Measurements from ENCODE around the gene ADCY2.

The ADCY2 gene

DNA sequence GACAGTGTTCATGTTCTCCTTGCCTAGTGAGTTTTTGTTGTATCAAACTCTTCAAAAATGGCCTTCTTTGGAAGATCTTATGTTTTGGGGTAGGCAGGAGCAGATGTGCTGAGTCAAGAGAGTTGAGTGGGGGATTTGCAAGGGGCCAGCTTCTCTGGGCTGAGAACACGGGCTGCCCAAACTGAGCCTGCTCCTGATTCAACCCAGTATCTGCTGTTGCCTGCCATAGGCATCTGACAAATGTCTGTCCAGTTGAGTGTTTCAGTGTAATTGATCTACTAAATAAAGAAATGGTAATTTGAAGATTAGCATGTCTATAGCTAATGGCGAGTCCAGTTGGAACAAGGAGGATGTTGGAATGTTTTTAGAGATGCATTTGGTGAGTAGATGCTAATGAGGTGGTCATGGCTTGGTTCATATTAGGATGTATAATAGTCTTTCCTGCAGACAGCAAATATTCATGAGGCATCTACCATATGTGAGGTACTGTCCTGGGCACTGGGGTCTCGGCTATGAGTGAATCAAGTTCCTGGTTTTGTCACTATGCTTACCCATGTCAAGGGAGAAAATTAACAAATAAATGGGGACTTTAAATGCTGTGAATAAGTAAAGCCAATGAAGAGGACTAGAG, 119.5 kb downstream of the ADCY2 start:
- no peak overlapping the region for H3K27ac ChIP-seq
- intact Hi-C loops (cut with DNase I; ENCODE audit: low total_unique reads), result no loop called here
- H3K4me3 ChIP-seq, result no peak overlapping the region
- TF ChIP-seq, protein P1, sequence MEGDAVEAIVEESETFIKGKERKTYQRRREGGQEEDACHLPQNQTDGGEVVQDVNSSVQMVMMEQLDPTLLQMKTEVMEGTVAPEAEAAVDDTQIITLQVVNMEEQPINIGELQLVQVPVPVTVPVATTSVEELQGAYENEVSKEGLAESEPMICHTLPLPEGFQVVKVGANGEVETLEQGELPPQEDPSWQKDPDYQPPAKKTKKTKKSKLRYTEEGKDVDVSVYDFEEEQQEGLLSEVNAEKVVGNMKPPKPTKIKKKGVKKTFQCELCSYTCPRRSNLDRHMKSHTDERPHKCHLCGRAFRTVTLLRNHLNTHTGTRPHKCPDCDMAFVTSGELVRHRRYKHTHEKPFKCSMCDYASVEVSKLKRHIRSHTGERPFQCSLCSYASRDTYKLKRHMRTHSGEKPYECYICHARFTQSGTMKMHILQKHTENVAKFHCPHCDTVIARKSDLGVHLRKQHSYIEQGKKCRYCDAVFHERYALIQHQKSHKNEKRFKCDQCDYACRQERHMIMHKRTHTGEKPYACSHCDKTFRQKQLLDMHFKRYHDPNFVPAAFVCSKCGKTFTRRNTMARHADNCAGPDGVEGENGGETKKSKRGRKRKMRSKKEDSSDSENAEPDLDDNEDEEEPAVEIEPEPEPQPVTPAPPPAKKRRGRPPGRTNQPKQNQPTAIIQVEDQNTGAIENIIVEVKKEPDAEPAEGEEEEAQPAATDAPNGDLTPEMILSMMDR (IDR thresholded peaks at IDR 0.05), result no peak
- H3K36me3 ChIP-seq, result no peaks in the 10 kb centered on the region
- H3K4me1 ChIP-seq, result no peaks in the 10 kb centered on the region
- no peaks in the 10 kb centered on the region for H3K9me3 ChIP-seq
- no peak for DNase-seq
- no peaks in the 10 kb centered on the region for H3K27me3 ChIP-seq

DNA sequence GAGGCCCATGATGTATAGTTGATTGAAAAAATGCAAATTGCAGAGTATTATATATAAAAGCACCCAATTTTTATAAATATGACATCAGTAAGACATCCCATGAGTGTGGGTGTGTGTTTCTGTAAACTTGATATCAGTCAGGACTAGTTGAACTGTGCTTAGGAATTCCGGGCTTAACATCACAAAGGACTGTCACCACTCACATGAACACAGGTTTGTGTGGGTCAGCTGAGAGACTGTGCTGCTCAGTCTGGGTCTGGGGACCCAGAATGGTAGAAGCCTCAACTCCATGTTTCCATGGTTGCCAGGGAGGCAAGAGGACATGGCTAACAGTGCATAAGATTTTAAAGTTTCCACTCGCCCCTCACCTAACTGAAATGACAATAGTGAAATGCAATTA, 120.3 kb downstream of the ADCY2 start:
- H3K27me3 ChIP-seq, result no peaks in the 10 kb centered on the region
- H3K4me3 ChIP-seq, result no peak overlapping the region
- H3K27ac ChIP-seq, result no peak overlapping the region
- H3K4me1 ChIP-seq, result no peaks in the 10 kb centered on the region
- DNase-seq, result no peak
- no peaks in the 10 kb centered on the region for H3K36me3 ChIP-seq
- TF ChIP-seq, protein P1 (IDR thresholded peaks at IDR 0.05), result no peak
- H3K9me3 ChIP-seq, result no peaks in the 10 kb centered on the region
- intact Hi-C loops (cut with DNase I; ENCODE audit: low total_unique reads), result no loop called here

DNA sequence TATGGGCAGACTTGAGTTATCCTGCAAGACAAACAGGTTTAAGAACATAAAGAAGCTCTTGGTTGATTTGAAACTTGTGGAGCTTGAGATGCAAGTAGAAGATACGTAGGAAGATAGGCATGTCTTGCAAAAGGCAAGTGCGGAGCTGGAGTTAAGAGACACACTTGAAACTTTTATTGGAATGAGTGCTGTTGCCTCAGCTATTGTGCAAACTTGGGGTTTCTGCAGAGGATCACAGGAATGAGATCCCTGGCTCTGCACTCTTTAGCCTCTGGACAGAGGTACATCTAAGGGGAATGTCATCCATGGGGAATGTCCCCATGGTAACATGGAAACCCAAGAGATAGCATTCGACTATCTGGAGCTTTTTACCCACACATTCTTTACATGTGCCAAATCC, 121.1 kb downstream of the ADCY2 start:
- Histone ChIP-seq H3K27ac (no peak overlapping the region), H3K36me3 (peaks cover 0 to 6% (median 0%) of the 10 kb centered on the region in 3 donors), H3K9me3 (no peaks in the 10 kb centered on the region), H3K4me3 (no peak overlapping the region), H3K4me1 (no peaks in the 10 kb centered on the region), H3K27me3 (no peaks in the 10 kb centered on the region)
- TF ChIP-seq, protein P1 (IDR thresholded peaks at IDR 0.05), result no peak
- no peak for DNase-seq
- intact Hi-C loops (cut with DNase I; ENCODE audit: low total_unique reads), result no loop called here

DNA sequence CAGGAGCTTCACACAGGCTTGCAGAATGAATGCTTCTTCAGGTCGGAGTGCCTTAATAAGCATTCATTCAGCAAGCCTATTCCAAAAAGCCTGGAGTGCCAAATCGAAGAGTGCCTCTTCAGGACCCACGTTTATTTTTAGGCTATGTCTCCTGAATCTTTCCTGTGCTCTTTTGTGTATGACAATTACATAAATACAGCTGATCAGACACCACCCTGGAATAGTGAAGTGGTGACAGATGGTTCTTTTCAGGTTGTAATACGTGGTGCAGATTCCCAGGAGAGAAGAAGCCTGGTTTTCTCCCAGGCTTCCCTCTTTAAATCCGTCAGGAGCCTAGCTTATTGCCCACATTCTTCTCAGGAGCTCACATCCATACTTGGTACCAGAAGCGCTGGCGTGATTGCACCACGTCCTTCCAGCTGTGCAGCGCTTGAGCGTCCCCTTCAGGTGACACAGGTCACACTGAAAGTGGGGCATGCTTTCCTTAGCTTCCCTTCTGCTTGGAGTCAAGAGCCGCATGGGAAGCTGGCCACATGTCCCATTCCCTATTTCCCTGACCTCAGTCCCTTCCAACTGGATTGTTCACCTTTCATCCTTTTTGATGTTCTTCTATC, 123.1 kb downstream of the ADCY2 start:
- no peaks in the 10 kb centered on the region for H3K27me3 ChIP-seq
- TF ChIP-seq, protein P1 (IDR thresholded peaks at IDR 0.05), result no peak
- intact Hi-C loops (cut with DNase I; ENCODE audit: low total_unique reads), result no loop called here
- H3K9me3 ChIP-seq, result no peaks in the 10 kb centered on the region
- no peak overlapping the region for H3K27ac ChIP-seq
- no peaks in the 10 kb centered on the region for H3K4me1 ChIP-seq
- DNase-seq, result no peak
- peaks cover 0 to 7% (median 0%) of the 10 kb centered on the region in 3 donors for H3K36me3 ChIP-seq
- H3K4me3 ChIP-seq, result no peak overlapping the region

DNA sequence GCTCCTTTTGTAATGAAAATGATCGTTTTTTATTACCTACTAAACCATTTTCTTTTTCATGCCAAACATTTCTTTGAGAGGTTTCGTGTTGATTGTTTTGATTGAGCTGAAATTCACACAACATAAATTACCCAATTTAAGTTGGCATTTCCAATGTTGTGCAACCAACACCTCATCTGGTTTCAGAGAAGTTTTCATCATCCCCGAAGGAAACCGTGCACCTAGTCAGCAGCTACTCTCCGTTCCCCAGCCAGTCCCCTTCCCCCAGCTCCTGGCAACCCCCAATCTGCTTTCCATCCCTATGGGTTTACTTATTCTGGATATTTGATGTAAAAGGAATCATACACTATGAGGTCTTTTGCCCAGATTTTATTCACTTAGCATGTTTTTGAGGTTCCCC, 123.6 kb downstream of the ADCY2 start:
- no peaks in the 10 kb centered on the region for H3K27me3 ChIP-seq
- intact Hi-C loops (cut with DNase I; ENCODE audit: low total_unique reads), result no loop called here
- TF ChIP-seq, protein P1 (IDR thresholded peaks at IDR 0.05), result no peak

More for the DNA sequence above, 123.6 kb downstream of the ADCY2 start:
- H3K36me3 ChIP-seq, result peaks cover 0 to 7% (median 0%) of the 10 kb centered on the region in 3 donors
- no peaks in the 10 kb centered on the region for H3K4me1 ChIP-seq
- DNase-seq, result no peak
- H3K27ac ChIP-seq, result no peak overlapping the region
- H3K4me3 ChIP-seq, result no peak overlapping the region
- H3K9me3 ChIP-seq, result no peaks in the 10 kb centered on the region
